ENCODE data around the gene HSP90AB1. TPM values are rescaled to one million over a fixed set of nuclear protein-coding genes. Genes with fewer than 3 reads are reported as not detected.

HSP90AB1 gene
- total and polyA plus RNA-seq, 9 of the 15 experiments (the other 6 are each of a cell fraction or from before 2014, with no cell fraction given): 1,780 to 3,358 (median 2,262) TPM

DNA sequence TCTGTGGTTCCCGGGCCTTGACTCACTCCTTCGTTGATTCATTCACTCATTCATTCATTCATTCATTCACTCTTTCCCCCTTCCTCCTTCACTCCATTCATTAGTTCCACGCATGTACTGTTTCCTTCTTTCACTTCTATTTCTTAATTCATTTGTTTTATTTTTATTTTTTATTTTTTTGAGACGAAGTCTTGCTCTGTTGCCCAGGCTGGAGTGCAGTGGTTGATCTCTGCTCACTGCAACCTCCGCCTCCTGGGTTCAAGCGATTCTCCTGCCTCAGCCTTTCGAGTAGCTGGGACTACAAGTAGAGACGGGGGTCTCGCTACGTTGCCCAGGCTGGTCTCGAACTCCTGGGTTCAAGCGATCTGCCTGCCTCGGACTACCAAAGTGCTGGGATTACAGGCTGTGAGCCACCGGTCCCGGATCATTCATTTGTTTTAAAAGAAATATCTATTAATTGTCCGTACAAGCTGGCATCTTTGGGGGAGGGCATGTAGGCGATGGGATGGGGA is 18.9 kb downstream of the HSP90AB1 start (continued):
- TF ChIP-seq, protein P1, sequence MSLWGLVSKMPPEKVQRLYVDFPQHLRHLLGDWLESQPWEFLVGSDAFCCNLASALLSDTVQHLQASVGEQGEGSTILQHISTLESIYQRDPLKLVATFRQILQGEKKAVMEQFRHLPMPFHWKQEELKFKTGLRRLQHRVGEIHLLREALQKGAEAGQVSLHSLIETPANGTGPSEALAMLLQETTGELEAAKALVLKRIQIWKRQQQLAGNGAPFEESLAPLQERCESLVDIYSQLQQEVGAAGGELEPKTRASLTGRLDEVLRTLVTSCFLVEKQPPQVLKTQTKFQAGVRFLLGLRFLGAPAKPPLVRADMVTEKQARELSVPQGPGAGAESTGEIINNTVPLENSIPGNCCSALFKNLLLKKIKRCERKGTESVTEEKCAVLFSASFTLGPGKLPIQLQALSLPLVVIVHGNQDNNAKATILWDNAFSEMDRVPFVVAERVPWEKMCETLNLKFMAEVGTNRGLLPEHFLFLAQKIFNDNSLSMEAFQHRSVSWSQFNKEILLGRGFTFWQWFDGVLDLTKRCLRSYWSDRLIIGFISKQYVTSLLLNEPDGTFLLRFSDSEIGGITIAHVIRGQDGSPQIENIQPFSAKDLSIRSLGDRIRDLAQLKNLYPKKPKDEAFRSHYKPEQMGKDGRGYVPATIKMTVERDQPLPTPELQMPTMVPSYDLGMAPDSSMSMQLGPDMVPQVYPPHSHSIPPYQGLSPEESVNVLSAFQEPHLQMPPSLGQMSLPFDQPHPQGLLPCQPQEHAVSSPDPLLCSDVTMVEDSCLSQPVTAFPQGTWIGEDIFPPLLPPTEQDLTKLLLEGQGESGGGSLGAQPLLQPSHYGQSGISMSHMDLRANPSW (CRISPR knock-in tag; IDR thresholded peaks at IDR 0.05): no peak
- TF ChIP-seq MED1 (CRISPR knock-in tag; IDR thresholded peaks at IDR 0.05; ENCODE audit: borderline replicate concordance) (no peak), ZNF561 (CRISPR knock-in tag; conservative IDR thresholded peaks at IDR 0.05) (no peak), PCBP2 (IDR thresholded peaks at IDR 0.05; ENCODE audit: low read depth, low read length, poor library complexity, severe bottlenecking) (no peak), HMG20B (CRISPR knock-in tag; IDR thresholded peaks at IDR 0.05) (no peak), SRSF9 (IDR thresholded peaks at IDR 0.05; ENCODE audit: borderline replicate concordance, low read depth, low read length) (no peak), PCBP1 (IDR thresholded peaks at IDR 0.05; ENCODE audit: low read depth, low read length, poor library complexity, severe bottlenecking) (no peak), OTX1 (CRISPR knock-in tag; IDR thresholded peaks at IDR 0.05) (peak; percentile 67; the same call in 1 of the 2 replicates)
- TF ChIP-seq, protein P2, sequence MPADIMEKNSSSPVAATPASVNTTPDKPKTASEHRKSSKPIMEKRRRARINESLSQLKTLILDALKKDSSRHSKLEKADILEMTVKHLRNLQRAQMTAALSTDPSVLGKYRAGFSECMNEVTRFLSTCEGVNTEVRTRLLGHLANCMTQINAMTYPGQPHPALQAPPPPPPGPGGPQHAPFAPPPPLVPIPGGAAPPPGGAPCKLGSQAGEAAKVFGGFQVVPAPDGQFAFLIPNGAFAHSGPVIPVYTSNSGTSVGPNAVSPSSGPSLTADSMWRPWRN (IDR thresholded peaks at IDR 0.05; ENCODE audit: low read depth): no peak
- TF ChIP-seq, protein P3, sequence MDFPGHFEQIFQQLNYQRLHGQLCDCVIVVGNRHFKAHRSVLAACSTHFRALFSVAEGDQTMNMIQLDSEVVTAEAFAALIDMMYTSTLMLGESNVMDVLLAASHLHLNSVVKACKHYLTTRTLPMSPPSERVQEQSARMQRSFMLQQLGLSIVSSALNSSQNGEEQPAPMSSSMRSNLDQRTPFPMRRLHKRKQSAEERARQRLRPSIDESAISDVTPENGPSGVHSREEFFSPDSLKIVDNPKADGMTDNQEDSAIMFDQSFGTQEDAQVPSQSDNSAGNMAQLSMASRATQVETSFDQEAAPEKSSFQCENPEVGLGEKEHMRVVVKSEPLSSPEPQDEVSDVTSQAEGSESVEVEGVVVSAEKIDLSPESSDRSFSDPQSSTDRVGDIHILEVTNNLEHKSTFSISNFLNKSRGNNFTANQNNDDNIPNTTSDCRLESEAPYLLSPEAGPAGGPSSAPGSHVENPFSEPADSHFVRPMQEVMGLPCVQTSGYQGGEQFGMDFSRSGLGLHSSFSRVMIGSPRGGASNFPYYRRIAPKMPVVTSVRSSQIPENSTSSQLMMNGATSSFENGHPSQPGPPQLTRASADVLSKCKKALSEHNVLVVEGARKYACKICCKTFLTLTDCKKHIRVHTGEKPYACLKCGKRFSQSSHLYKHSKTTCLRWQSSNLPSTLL (IDR thresholded peaks at IDR 0.05): no peak
- TF ChIP-seq, protein P4, sequence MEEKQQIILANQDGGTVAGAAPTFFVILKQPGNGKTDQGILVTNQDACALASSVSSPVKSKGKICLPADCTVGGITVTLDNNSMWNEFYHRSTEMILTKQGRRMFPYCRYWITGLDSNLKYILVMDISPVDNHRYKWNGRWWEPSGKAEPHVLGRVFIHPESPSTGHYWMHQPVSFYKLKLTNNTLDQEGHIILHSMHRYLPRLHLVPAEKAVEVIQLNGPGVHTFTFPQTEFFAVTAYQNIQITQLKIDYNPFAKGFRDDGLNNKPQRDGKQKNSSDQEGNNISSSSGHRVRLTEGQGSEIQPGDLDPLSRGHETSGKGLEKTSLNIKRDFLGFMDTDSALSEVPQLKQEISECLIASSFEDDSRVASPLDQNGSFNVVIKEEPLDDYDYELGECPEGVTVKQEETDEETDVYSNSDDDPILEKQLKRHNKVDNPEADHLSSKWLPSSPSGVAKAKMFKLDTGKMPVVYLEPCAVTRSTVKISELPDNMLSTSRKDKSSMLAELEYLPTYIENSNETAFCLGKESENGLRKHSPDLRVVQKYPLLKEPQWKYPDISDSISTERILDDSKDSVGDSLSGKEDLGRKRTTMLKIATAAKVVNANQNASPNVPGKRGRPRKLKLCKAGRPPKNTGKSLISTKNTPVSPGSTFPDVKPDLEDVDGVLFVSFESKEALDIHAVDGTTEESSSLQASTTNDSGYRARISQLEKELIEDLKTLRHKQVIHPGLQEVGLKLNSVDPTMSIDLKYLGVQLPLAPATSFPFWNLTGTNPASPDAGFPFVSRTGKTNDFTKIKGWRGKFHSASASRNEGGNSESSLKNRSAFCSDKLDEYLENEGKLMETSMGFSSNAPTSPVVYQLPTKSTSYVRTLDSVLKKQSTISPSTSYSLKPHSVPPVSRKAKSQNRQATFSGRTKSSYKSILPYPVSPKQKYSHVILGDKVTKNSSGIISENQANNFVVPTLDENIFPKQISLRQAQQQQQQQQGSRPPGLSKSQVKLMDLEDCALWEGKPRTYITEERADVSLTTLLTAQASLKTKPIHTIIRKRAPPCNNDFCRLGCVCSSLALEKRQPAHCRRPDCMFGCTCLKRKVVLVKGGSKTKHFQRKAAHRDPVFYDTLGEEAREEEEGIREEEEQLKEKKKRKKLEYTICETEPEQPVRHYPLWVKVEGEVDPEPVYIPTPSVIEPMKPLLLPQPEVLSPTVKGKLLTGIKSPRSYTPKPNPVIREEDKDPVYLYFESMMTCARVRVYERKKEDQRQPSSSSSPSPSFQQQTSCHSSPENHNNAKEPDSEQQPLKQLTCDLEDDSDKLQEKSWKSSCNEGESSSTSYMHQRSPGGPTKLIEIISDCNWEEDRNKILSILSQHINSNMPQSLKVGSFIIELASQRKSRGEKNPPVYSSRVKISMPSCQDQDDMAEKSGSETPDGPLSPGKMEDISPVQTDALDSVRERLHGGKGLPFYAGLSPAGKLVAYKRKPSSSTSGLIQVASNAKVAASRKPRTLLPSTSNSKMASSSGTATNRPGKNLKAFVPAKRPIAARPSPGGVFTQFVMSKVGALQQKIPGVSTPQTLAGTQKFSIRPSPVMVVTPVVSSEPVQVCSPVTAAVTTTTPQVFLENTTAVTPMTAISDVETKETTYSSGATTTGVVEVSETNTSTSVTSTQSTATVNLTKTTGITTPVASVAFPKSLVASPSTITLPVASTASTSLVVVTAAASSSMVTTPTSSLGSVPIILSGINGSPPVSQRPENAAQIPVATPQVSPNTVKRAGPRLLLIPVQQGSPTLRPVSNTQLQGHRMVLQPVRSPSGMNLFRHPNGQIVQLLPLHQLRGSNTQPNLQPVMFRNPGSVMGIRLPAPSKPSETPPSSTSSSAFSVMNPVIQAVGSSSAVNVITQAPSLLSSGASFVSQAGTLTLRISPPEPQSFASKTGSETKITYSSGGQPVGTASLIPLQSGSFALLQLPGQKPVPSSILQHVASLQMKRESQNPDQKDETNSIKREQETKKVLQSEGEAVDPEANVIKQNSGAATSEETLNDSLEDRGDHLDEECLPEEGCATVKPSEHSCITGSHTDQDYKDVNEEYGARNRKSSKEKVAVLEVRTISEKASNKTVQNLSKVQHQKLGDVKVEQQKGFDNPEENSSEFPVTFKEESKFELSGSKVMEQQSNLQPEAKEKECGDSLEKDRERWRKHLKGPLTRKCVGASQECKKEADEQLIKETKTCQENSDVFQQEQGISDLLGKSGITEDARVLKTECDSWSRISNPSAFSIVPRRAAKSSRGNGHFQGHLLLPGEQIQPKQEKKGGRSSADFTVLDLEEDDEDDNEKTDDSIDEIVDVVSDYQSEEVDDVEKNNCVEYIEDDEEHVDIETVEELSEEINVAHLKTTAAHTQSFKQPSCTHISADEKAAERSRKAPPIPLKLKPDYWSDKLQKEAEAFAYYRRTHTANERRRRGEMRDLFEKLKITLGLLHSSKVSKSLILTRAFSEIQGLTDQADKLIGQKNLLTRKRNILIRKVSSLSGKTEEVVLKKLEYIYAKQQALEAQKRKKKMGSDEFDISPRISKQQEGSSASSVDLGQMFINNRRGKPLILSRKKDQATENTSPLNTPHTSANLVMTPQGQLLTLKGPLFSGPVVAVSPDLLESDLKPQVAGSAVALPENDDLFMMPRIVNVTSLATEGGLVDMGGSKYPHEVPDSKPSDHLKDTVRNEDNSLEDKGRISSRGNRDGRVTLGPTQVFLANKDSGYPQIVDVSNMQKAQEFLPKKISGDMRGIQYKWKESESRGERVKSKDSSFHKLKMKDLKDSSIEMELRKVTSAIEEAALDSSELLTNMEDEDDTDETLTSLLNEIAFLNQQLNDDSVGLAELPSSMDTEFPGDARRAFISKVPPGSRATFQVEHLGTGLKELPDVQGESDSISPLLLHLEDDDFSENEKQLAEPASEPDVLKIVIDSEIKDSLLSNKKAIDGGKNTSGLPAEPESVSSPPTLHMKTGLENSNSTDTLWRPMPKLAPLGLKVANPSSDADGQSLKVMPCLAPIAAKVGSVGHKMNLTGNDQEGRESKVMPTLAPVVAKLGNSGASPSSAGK (IDR thresholded peaks at IDR 0.05): no peak

Measured in K562 (cell line).